ENCODE results near the gene ANKIB1.
"Not testable (repeated sequence)": the region's sequence is repeated elsewhere in the genome, so short reads cannot be mapped to it uniquely, and the experiment has no call there.

ANKIB1 gene

DNA sequence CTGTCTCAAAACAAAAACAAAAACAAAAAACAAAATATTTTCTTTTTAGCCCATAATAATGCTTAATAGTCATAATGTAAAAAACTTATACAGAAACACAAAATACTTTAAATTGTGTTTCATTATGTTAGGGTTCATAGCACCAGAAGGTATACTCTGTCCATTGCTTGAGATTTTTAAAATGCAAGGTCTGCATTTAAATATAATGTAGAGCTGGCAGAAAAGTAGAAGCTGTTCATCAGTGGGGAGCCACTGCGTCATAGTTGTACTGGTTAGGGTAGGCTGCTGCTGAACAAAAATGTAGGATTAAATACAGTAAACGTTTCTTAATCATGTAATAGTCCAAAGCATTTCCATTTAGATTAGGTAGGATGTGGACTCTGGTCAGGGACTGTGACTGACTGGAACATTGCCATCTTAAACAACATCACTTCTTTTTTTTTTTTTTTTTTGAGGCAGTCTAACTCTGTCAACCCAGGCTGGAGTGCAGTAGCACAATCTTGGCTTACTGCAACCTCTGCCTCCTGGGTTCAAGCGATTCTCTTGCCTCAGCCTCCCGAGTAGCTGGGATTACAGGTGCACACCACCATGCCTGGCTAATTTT, 85.2 kb downstream of the ANKIB1 start:
- no peak for DNase-seq (ENCODE audit: low spot score)

DNA sequence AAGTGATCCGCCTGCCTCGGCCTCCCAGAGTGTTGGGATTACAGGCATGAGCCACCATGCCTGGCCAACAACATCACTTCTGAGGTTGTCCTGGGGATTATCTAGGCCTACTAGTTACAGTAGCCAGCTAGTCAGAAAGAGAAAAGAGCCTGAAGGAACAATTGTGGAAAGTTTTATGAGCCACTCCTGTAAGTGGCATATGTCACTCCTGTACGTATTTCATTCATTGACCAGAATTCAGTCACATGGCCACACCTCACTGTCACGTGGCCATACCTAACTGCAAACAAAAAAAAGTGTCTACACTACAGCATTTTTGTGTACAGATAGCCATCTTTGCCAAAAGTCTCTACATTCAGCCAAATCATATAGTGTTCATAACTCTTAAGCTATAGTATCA, 85.7 kb downstream of the ANKIB1 start:
- DNase-seq (ENCODE audit: low spot score): no peak

GRCh38 chr7:92332782-92333181, 87.0 kb downstream of the ANKIB1 start:
- no peak for DNase-seq (ENCODE audit: low spot score)

- DNase-seq (ENCODE audit: low spot score): no peak
These were observed 88.1 kb downstream of the ANKIB1 start for GRCh38 chr7:92333866-92334265.

- DNase-seq (ENCODE audit: low spot score): no peak
These were observed 89.8 kb downstream of the ANKIB1 start for GRCh38 chr7:92335574-92335973.

DNA sequence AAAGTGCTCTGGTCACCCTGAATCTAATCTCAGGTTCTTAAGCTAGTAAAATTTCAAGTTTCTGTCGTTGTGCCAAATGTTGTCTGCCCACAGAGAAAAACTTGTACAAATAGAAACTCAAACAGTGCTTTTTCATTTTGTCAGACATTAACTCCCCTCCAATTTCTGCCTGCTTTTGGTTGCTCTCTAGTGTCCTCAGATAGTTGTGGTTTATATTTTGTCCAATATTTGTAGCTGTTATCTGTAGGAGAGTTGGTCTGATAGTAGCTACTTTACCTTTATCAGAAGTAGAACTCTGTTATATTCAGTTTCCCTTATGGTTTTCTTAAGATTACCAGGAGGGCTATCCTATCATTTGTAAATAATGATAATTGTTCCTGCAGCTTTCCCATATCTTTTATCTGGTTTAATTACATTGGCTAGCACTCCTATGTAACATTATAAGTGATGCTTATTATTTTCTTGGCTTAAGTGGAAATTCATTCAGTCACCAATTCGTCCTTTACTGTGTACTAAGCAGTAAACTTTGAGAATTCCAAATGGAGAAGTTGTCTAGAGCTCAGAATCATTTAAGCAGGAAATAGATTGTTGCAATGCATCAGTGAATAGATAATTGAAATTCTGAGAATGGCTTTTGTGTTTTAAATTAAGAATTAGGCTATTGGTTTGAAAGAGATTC, 91.0 kb downstream of the ANKIB1 start:
- DNase-seq (ENCODE audit: low spot score): no peak

- no peak for DNase-seq (ENCODE audit: low spot score)
These were observed 94.2 kb downstream of the ANKIB1 start for GRCh38 chr7:92340016-92340415.

DNA sequence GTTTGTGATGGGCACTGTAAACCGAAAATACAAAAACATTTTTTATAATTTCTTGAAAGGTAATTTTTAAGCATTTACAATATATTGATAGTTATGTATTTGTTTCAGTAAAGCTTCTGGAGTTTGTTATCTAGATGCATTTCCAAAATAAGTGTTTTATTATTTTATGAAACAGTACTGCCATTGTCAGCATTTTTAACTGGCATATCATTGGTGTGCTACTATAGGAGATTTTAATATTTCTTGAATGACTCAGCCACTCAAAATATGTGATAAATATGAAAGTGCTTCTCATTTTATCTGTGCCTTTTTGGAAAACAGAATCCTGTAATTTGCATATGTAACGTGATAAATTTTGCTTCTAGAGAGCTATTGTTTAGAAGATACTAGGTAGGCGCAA, 97.9 kb downstream of the ANKIB1 start:
- DNase-seq (ENCODE audit: low spot score): no peak

- no peak for DNase-seq (ENCODE audit: low spot score)
These were observed 106.2 kb downstream of the ANKIB1 start for GRCh38 chr7:92352009-92352408.

- no peak for DNase-seq (ENCODE audit: low spot score)
These were observed 108.4 kb downstream of the ANKIB1 start for GRCh38 chr7:92354214-92354613.

DNA sequence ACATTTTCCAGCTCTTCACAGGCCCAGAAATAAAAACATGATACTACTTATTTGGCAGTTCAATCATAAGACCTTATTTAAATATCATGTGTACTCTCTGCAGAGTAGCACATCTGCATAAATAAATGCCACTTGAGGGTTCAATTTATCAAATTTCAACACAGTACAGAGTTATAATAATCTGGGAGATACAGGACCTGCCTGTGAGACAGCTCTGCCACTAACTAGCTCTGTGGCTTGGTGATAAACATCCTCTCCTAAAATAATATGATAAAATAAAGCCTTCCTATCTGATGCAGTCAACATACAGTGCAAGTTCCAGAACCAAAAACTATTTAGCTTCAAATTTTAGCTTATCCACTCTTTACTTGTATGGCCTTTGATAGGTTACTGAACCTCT, 110.6 kb downstream of the ANKIB1 start:
- DNase-seq (ENCODE audit: low spot score): no peak

DNA sequence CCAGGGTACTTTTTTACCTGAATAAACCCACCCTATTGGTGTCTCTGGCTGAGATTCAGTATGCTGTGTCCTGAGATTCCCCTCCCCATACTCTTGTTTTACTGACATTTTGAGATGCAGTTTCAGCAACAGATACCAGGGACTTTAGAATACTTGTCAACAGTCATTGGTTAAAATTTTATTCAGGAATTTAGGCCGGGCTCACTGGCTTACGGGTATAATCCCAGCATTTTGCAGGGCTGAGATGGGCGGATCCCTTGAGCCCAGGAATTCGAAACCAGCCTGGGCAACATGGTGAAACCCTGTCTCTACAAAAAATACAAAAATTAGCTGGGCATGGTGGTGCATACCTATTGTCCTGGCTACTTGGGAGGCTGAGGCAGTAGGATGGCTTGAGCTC, 111.5 kb downstream of the ANKIB1 start:
- no peak for DNase-seq (ENCODE audit: low spot score)

GRCh38 chr7:92359179-92359578, 113.4 kb downstream of the ANKIB1 start:
- not testable (repeated sequence) for DNase-seq (ENCODE audit: low spot score)

- no peak for DNase-seq (ENCODE audit: low spot score)
These were observed 114.0 kb downstream of the ANKIB1 start for GRCh38 chr7:92359801-92360200.

- no peak for DNase-seq (ENCODE audit: low spot score)
These were observed 114.6 kb downstream of the ANKIB1 start for GRCh38 chr7:92360387-92360786.

GRCh38 chr7:92362131-92362530, 116.4 kb downstream of the ANKIB1 start:
- no peak for DNase-seq (ENCODE audit: low spot score)

DNA sequence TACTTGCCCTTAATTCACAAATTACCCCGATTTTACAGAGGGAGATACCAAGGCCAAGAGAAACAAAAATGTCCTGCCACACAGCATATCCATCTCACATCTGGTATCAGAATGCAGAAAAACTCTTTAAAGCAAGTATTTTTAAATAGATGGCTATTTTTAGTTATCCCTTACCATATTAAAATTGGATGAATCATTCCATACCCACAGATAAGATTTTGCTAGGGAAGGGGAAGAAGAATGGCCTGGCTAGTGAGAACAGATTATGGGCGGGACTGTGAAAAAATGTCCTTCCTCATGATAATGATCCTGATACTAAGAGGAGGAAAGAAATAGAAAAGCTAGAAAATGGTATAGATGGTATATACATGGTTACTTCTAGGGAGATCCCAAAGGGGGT, 121.0 kb downstream of the ANKIB1 start:
- no peak for DNase-seq (ENCODE audit: low spot score)

- no peak for DNase-seq (ENCODE audit: low spot score)
These were observed 123.0 kb downstream of the ANKIB1 start for GRCh38 chr7:92368741-92369140.

- DNase-seq (ENCODE audit: low spot score): no peak
These were observed 129.2 kb downstream of the ANKIB1 start for GRCh38 chr7:92375013-92375412.

DNA sequence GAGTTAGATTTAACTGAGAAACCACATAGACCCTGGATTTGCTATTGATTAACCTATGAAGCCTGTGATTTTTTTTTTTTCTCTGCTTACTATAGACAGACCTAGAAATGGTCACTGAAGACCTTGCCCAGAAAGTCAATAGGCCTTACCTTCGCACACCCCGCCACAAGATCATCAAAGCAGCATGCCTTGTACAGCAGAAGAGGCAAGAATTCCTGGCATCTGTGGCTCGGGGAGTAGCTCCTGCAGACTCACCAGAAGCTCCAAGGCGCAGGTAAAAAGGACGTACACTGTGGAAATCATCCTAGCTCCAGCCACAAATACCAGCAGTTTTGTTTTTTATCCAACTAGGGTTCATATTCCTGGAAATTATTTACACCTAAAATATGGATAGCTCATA, 145.3 kb downstream of the ANKIB1 start:
- DNase-seq (ENCODE audit: low spot score): no peak

- no peak for DNase-seq (ENCODE audit: low spot score)
These were observed 151.8 kb downstream of the ANKIB1 start for GRCh38 chr7:92397542-92397941.

- DNase-seq (ENCODE audit: low spot score): no peak
These were observed 154.2 kb downstream of the ANKIB1 start for GRCh38 chr7:92400013-92400412.

GRCh38 chr7:92402920-92403759, 157.4 kb downstream of the ANKIB1 start:
- no peak for DNase-seq (ENCODE audit: low spot score)
